HG03571 (cell line): ENCODE results near the gene XAF1.
"Not testable (repeated sequence)": the region's sequence is repeated elsewhere in the genome, so short reads cannot be mapped to it uniquely, and the experiment has no call there.

ENCODE experiments used
- ATAC-seq: cut with Tn5 transposase; IDR thresholded peaks from one replicate; pipeline ENCODE4 v1.9.1; 2021; ENCODE audit not compliant: unreplicated experiment

Gene XAF1

GRCh38 chr17:6797718-6798351 lies 42.0 kb downstream of the XAF1 start:
- no peak for ATAC-seq

- no peak for ATAC-seq
Observed at GRCh38 chr17:6799738-6800137, 43.9 kb downstream of the XAF1 start.

GRCh38 chr17:6800422-6801027 lies 44.7 kb downstream of the XAF1 start:
- ATAC-seq = no peak

GRCh38 chr17:6811510-6811909 lies 55.7 kb downstream of the XAF1 start:
- ATAC-seq = no peak

- no peak for ATAC-seq
Observed at GRCh38 chr17:6812295-6812694, 56.4 kb downstream of the XAF1 start.

- ATAC-seq = no peak
Observed at GRCh38 chr17:6815775-6816174, 59.9 kb downstream of the XAF1 start.

GRCh38 chr17:6816368-6816767 lies 60.5 kb downstream of the XAF1 start:
- ATAC-seq = not testable (repeated sequence)

- no peak for ATAC-seq
Observed at GRCh38 chr17:6818938-6819337, 63.1 kb downstream of the XAF1 start.

GRCh38 chr17:6823011-6823442 lies 67.2 kb downstream of the XAF1 start:
- no peak for ATAC-seq
